Activated CD8-positive, alpha-beta memory T cell treated with anti-CD3 and anti-CD28 coated beads, Interleukin-2, amount 50 U/mL, for 1 hour (primary cell): ENCODE results near the gene OR2H1.

ENCODE experiments used
- DNase-seq: peaks from one replicate; pipeline ENCODE4 v3.0.0-alpha.2; 2020; ENCODE audit errors: extremely low read depth

The OR2H1 gene

DNA sequence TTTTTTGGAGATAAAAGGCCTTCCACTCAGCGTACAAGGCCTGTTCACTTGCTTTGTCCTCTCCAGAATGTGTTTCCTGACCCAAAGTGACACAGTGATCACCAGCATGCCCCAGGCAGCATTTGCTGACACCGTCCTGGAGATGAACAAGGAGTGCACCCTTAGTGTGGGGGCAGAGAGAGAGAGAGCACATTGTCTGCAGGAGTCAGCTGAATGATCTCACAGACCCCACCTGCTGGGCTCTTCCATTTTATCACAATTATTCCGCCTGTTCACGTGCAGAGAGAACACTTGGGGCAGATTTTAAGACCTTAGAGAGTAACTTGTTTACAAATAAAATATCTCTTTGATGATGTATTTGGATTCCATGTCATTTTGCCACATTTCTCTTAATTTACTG is 53.2 kb downstream of the OR2H1 start:
- DNase-seq: no peak

DNA sequence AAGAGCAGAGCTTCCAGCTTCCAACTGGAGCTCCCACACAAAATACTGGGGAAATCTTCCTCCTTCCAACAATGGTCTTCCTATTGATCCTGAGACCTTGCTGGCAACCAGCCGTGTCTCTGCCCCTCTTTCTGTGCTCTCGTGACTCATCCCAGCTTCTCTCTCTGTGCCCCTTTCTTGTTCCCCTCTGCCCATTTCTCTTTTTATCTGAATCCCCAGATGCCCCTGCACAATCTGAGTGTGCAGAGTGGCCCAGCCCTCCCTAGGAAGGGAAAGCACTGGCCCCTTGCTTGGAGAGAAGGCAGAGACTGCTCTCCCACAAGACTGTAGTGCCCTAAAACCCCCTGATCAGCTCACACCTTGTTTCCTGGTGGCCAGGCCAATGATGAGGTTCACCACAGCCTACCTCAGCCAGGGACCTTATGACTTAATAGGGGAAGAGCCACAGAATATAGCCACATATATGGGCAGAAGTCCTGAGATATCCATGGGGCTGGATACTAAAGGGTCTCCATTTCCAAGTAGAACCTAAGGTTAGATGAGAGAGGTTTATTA is 53.9 kb downstream of the OR2H1 start:
- DNase-seq: no peak
